Thoracic aorta (tissue), 2 donors: ENCODE results near the gene CDS2. TPM values are rescaled to one million over a fixed set of nuclear protein-coding genes. Genes with fewer than 3 reads are reported as not detected.

ENCODE experiments used
- ATAC-seq: fragments of 150-250 bp; one replicate; pipeline ENCODE4 v1.8.0; 2017; ENCODE audit warnings: low read depth; ENCODE audit not compliant: insufficient number of reproducible peaks, low FRiP score
- DNase-seq: peaks from one replicate; pipeline ENCODE4 v3.0.0-alpha.2; 2020; ENCODE audit warnings: low spot score
- H3K27ac ChIP-seq, 2 donors: fragments of 200-600 bp; sonication (generic); 1 replicate in 1 of 2; 2 replicates in 1 of 2; pipeline ENCODE4 v1.5.1; 2016; ENCODE audit warnings: mild to moderate bottlenecking in 2 of 2, moderate library complexity in 2 of 2
- H3K27me3 ChIP-seq: fragments of 200-600 bp; sonication (generic); replicated peaks from 2 replicates; pipeline ENCODE4 v1.6.0; 2016; ENCODE audit warnings: mild to moderate bottlenecking; ENCODE audit not compliant: insufficient read depth
- H3K36me3 ChIP-seq: fragments of 200-600 bp; sonication (generic); one replicate; pipeline ENCODE4 v1.5.1; 2016
- H3K4me1 ChIP-seq, 2 donors: fragments of 200-600 bp; sonication (generic); 1 replicate in 1 of 2; 2 replicates in 1 of 2; pipeline versions ENCODE4 v1.5.1 to v1.6.0; 2016; ENCODE audit warnings: low read depth in 2 of 2, mild to moderate bottlenecking in 1 of 2; ENCODE audit not compliant: control insufficient read depth in 1 of 2
- H3K4me3 ChIP-seq: fragments of 200-600 bp; sonication (generic); 2 replicates; pipeline ENCODE4 v1.5.1; 2016; ENCODE audit warnings: mild to moderate bottlenecking
- H3K9me3 ChIP-seq: fragments of 200-600 bp; sonication (generic); 2 replicates; pipeline ENCODE4 v1.5.1; 2016
- total RNA-seq, 2 donors: library from RNA; depleted of rRNA; stranded (reverse); fragments of >200 nt; gene quantifications; one replicate each; pipeline versions ENCODE4 v1.1.0 to v1.2.3, GENCODE V29; 2016
- TF ChIP-seq, protein P1 (sequence below): fragments of 200-600 bp; sonication (generic); IDR thresholded peaks from one replicate; pipeline ENCODE4 v1.5.1; 2019; ENCODE audit warnings: antibody characterized with exemption

CDS2 gene
- total RNA-seq, 2 donors from 2014 or later = 63.6 to 85.6 TPM

DNA sequence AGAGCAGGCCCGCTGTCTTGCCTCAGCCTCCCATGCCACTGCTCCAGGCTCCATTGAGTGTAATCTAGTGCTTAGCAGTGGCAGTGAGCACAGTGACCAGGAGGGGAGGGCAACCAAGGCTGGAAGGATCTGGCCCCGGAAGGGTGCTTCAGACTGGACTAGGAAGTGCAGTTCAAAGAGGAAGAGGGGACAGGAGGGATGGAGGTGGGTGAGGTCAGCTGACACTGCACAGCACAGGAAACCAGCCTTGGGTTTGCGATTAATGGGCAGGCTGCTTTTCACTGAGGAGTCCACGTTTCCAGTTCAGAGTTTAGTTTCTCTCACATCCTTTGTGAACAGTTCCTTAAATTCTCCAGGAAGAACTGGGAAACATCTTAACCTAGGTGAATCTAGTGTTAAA, 46.9 kb downstream of the CDS2 start:
- Histone ChIP-seq H3K4me1 (peaks cover 42 to 75% of the 10 kb centered on the region in 2 donors), H3K27ac (no peak overlapping the region), H3K9me3 (no peaks in the 10 kb centered on the region), H3K4me3 (no peak overlapping the region), H3K27me3 (no peaks in the 10 kb centered on the region), H3K36me3 (peaks cover 6% of the 10 kb centered on the region)
- TF ChIP-seq, protein P1, sequence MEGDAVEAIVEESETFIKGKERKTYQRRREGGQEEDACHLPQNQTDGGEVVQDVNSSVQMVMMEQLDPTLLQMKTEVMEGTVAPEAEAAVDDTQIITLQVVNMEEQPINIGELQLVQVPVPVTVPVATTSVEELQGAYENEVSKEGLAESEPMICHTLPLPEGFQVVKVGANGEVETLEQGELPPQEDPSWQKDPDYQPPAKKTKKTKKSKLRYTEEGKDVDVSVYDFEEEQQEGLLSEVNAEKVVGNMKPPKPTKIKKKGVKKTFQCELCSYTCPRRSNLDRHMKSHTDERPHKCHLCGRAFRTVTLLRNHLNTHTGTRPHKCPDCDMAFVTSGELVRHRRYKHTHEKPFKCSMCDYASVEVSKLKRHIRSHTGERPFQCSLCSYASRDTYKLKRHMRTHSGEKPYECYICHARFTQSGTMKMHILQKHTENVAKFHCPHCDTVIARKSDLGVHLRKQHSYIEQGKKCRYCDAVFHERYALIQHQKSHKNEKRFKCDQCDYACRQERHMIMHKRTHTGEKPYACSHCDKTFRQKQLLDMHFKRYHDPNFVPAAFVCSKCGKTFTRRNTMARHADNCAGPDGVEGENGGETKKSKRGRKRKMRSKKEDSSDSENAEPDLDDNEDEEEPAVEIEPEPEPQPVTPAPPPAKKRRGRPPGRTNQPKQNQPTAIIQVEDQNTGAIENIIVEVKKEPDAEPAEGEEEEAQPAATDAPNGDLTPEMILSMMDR = no peak
- ATAC-seq (no peak), DNase-seq (no peak)

DNA sequence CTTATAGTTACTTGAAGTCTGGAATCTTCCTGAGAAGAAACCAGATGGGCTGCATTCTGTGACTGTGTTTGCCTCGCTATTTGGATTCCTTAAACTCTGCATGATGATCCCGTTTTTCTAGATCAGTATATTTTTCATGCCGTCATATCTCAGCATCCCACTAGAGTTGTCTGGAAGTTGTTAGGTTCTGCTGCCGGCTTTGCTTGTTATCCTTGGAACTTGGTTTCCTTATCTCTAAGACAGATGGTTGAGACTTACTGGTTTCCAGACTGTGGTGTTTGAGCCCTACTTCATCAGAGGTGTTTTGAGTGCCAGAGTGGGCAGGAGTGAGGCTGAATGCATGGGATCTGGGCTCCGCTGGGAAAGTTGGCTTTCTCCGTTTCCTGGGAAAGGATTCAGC, 50.3 kb downstream of the CDS2 start:
- Histone ChIP-seq H3K27me3 (no peaks in the 10 kb centered on the region), H3K4me3 (no peak overlapping the region), H3K4me1 (peaks cover 11 to 63% of the 10 kb centered on the region in 2 donors), H3K36me3 (peaks cover 9% of the 10 kb centered on the region), H3K27ac (peak overlapping the region; percentile 19 to 64), H3K9me3 (no peaks in the 10 kb centered on the region)
- no peak for DNase-seq
- no peak for ATAC-seq
- TF ChIP-seq, protein P1 = no peak

DNA sequence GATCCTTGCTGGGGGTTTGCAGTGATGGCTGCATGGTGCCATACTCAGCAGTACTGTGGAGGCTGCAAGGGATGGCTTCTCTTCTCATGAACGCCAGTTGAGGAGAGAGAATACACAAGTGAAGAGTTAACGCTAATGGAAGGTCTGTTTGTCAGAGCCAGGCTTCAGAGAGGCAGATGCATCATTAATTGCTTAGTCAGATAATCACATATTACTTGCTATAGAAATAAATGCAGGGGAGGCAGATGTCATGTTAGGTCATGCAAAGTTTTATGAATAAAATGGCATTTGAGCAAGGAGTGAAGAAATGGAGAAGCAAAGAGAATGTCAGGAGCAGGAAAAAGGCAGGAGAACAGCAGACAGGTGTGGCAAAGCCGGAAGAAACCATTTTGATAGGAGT, 51.2 kb downstream of the CDS2 start:
- no peaks in the 10 kb centered on the region for H3K9me3 ChIP-seq
- TF ChIP-seq, protein P1 = no peak
- peaks cover 11% of the 10 kb centered on the region for H3K36me3 ChIP-seq
- H3K4me1 ChIP-seq = peaks cover 20 to 63% of the 10 kb centered on the region in 2 donors
- peak overlapping the region in 1 of 2 donors; percentile 19 for H3K27ac ChIP-seq
- DNase-seq = no peak
- no peak for ATAC-seq
- no peaks in the 10 kb centered on the region for H3K27me3 ChIP-seq
- no peak overlapping the region for H3K4me3 ChIP-seq

DNA sequence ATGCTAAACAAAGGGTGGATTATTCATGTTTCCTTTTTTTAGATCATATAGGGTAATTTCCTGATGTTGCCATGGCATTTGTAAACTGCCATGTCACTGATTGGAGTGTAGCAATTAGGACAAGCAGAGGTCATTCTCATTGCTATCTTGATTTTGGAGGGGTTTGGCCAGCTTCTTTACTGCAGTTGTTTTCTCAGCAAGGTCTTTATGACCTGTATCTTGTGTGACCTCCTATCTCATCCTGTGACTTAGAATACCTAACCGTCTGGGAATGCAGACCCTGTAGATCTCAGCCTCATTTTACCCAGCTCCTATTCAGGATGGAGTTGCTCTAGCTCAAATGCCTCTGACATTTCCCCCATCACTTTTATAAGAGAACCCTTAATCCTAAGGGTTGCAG, 53.6 kb downstream of the CDS2 start:
- peak overlapping the region; percentile 46 to 72 for H3K27ac ChIP-seq
- peaks cover 20 to 73% of the 10 kb centered on the region in 2 donors for H3K4me1 ChIP-seq
- ATAC-seq (no peak), DNase-seq (no peak)
- H3K27me3 ChIP-seq = no peaks in the 10 kb centered on the region
- H3K9me3 ChIP-seq = no peaks in the 10 kb centered on the region
- H3K4me3 ChIP-seq = no peak overlapping the region
- TF ChIP-seq, protein P1 = no peak
- H3K36me3 ChIP-seq = peaks cover 15% of the 10 kb centered on the region

DNA sequence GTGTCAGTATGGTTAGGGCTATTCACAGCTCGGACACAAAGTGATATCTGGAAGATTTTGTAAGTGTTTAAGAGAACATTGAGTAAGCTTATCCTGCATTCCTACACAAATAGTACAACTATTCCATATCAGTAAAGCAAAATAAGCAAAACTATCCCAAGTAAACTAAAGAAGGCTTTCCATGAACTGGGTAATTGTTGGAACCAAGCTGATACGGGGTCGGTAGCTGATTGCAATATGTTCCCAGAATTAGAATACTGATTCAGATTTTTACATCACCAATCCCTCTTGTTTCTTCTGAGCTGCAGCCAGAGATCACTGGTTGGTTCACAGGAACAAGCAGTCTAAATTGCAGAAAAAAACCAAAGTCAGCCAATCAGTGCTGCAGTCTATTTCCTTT, 54.1 kb downstream of the CDS2 start:
- H3K27ac ChIP-seq = peak overlapping the region; percentile 46 to 72
- TF ChIP-seq, protein P1 = no peak

More for the DNA sequence above, 54.1 kb downstream of the CDS2 start:
- peaks cover 20% of the 10 kb centered on the region for H3K36me3 ChIP-seq
- H3K4me1 ChIP-seq = peaks cover 20 to 71% of the 10 kb centered on the region in 2 donors
- ATAC-seq (no peak), DNase-seq (no peak)
- H3K4me3 ChIP-seq = peak overlapping the region; percentile 49
- no peaks in the 10 kb centered on the region for H3K9me3 ChIP-seq
- H3K27me3 ChIP-seq = no peaks in the 10 kb centered on the region
